Astrocyte of the hippocampus (primary cell): ENCODE measurements around the gene TEPSIN.

Experiments used
- DNase-seq: peaks from one replicate; pipeline ENCODE4 v3.0.0; 2011; ENCODE audit warnings: low read depth, low spot score

Gene TEPSIN

DNA sequence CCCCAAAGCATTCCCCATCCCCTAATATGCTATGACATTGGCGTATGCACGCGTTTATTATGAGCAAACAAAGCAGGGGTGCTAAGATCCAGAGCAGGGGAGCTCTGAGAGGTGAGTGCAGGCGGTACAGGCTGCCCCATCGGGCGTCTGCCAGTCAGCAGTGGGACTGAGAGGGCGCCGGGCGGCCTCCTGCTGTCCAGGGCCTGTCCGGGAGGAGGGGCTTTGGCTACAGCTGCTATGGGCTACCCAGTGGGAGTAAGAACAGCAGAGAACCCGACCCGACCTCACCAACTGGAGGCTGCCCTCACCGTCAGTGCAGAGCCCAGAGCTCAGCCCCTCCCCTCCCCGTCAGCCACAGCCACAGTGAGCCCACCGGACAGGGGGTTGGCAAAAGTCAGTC lies 54.3 kb downstream of the TEPSIN start:
- peak; percentile 16 for DNase-seq

DNA sequence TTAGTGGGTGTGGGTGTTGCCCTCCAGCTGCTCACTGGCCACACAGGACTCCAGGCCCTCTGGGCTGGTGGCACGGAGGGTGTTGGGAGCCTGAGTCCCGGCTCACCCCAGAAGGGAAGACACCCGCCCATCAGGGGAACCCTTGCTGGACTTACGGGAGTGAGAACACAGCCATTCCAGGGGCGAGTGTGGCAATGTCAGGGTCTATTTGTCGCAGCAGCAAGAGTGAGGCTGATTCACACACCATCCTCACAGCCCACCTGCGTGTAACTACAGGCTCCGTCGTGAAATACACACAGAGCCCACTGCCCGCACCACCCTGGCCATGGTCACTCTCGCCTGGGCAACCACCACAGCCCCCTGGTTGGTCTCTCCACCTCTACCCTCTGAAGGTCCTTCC lies 55.0 kb downstream of the TEPSIN start:
- DNase-seq: no peak

DNA sequence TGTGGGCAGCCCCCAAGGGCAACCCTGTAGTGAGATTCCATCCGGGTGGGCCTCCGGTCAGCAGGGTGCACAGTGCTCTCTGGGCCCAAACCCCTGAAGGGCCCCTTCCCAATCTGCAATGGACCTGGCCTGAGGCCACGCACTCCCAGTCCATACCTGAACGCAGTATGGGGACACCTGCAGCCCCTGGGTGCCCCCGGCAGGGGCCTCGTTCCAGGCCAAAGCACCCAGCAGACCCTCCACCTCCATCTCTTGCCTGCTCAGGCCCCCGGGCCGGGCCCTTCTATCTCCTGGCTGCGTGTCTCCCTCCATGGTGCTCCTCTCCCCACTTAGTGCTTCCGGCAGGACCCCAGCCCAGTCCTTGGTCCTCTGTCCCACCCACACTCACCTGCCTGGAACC lies 55.5 kb downstream of the TEPSIN start:
- DNase-seq: no peak

DNA sequence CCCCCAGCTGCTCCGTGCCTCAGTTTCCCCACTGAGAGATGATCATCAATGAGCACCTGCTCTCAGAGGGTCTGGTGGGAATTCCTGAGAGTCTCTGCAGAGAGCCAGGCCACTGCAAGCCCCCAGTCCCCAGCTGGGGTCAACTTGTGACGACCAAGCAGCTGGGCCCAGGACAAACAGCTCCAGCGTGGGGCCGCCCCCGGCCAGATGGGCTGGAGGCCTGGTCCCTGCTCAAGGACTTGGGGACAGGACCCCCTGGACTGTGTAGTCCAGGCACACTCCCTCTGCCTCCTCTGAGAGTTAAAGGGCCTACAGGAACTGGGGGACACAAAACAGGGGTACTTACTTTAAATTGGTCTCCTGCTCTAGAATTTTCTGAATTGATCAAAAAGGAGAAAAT lies 56.3 kb downstream of the TEPSIN start:
- DNase-seq: no peak

DNA sequence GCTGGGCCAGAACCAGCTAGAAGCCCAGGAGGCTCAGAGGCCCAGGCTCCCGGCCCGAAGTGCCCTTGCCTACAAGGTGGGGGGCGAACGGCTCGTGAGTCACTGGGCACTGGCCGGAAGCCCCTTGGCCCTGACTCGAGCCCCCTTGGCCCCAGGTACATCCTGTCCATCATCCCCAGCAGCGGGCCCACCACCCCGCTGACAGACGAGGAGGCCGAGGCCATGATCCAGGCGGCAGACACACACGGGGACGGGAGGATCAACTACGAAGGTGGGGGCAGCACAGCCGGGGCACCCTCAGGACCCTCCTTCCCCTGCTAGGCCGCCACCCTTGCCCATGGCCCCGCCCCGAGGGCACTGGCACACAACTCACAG lies 57.1 kb downstream of the TEPSIN start:
- no peak for DNase-seq

DNA sequence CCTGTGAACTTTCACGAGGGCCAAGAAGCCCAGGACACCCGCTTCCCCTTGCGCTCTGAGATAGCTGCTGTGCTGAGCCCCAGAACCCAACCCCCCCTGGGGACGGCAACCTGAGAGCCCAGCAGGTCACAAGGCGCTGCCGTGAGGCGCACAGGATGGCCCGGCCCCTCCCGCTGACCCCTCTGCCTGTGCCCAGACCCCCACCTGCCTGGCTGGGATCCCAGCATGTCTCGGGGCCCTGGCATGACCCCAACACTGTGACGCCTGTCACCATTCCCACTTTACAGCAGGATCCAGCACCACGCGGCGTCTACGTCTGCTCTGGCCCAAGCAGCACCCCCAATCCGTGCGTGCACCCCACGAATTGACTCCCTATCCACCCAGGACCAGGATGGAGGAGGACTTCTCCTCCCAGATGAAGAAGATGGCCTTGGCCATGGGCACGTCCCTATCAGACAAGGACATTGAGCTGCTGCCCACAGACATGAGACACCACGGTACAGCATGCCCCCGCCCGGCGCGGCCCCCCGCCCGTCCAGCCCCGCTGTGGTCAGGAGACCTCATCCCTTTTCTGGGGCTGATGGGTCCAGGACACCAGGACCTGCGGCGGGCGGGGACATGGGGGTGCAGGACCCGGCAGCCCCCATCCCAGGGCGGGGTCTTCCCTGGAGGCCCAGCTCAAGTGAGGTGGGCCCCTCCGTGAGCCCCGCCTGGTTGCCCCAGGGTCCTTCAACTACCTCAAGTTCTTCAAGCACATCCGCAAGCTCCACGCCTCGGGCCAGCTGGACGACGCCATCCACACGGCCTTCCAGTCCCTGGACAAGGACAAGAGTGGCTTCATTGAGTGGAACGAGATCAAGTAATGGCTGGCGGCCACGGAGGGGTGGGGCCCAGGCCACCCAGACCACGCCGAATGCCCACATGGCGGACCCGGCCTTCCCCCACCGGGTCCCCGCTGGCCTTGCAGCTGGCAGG lies 57.7 kb downstream of the TEPSIN start:
- no peak for DNase-seq

DNA sequence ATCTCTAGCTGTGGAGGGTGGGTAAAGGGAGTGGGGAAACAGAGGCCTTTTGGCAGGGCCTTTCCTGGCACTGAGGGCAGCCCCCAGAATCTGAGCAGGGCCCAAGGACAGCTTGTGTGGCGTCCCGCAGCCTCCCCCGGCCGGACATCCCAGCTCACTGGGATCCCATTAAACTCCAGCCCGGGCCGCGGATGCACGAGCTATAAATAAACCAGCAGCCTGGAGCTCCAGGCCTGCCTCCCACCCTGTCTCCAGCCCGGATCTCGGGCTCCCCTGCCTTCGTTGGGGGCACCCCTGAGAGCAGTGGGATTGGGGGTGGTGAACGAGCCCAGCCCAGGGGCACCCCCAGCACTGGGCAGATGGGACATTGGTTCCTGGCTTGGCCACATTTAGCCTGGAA lies 59.0 kb downstream of the TEPSIN start:
- DNase-seq: no peak

DNA sequence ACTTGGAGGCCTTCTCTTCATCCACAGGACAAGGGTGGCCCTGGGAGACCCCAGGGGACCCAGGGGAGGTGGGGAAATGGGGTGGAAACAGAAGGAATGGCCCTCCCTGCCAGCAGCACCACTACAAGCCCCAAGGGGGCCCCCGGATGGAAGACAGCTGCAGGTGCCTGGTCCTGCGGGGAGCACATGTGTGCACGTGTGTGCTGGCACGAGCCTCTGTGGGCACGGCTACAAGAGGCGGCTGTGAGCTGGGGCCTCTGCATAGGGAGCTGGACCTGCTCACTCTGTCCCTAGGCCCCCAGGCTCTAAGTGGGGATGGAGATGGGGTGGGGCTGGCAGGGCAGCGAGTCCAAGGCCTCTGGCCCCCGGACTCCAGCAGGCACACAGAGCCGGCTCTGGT lies 59.6 kb downstream of the TEPSIN start:
- DNase-seq: no peak
